ENCODE measurements around the gene LTBP3. TPM values are rescaled to one million over a fixed set of nuclear protein-coding genes. Genes with fewer than 3 reads are reported as not detected.

Gene LTBP3
- total and polyA plus RNA-seq, 2 of the 4 experiments (the other 2 are of a cell fraction), result 6.6 to 145 TPM

DNA sequence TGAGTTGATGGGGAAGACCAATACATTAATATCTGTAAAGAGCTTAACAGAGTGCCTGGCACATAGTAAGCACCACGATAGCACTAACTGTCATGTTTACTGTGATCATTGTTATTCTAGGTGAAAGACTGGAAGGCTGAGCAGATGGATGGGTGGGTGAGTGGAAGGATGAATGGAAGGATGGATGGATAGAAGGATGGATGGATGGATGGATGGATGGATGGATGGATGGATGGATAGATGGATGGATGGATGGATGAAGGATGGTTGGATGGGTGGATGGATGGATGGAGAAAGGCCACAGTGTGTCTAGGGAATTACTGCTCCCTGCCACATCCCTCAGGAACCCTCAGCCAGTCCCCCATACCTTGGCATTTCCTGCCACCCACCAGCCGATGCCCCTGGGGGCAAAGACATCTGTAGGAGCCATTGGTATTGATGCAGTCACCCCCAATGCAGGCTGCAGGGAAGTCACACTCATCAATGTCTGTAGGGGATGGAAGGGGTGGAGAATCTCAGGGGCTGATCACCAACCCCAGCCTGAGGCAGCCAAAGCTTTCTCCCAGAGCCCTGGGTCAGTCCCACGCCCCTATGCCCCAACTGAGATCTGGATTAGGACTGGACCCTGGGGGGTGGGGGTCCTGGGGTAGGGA lies 15.3 kb downstream of the LTBP3 start:
- peaks cover 4% of the 10 kb centered on the region; the same call in 1 of the 2 replicates for H4K20me1 ChIP-seq (ENCODE audit: insufficient read depth, low read length)
- no peak overlapping the region for H2BK15ac ChIP-seq (ENCODE audit: low read depth, low read length)
- no peak overlapping the region for H3K14ac ChIP-seq (replicated peaks; ENCODE audit: low read depth, low read length)
- H2BK120ac ChIP-seq (ENCODE audit: low read depth, low read length), result no peak overlapping the region
- no peak overlapping the region for H2AK5ac ChIP-seq (ENCODE audit: low read depth, low read length)
- in situ Hi-C loops (cut with MboI; ENCODE audit: low sequenced_read_pairs), result no loop called here
- no peaks in the 10 kb centered on the region; the same call in 1 of the 2 replicates for H3K9me1 ChIP-seq (ENCODE audit: insufficient read depth, low read length)
- H3K4ac ChIP-seq (ENCODE audit: low read depth, low read length), result no peak overlapping the region
- H4K8ac ChIP-seq (ENCODE audit: low read depth in 2 of 2, low read length in 2 of 2), result no peak overlapping the region
- 88% methylated on average over 1 of the region's 3 CpGs; no CpG with 5 or more reads in 1 of the 2 experiments for whole genome bisulfite sequencing, 2 experiments (ENCODE audit: extremely low coverage in 2 of 2, insufficient read length in 1 of 2)
- peaks cover 38% of the 10 kb centered on the region; the same call in 1 of the 2 replicates for H3K36me3 ChIP-seq (ENCODE audit: control insufficient read depth, insufficient read depth, low read length)
- ChIA-PET POLR2A (ENCODE audit: unreplicated experiment) (no interaction called here), CTCF (no interaction called here)
- no peaks in the 10 kb centered on the region for H3K27me3 ChIP-seq (ENCODE audit: control insufficient read depth, insufficient read depth, low read length)
- no peak overlapping the region for H2AK9ac ChIP-seq (replicated peaks; ENCODE audit: low read depth, low read length, poor library complexity)
- H3K9ac ChIP-seq (ENCODE audit: low read depth, low read length), result no peak overlapping the region
- H3K18ac ChIP-seq (ENCODE audit: low read depth, low read length), result no peak overlapping the region
- BruUV-seq (replicated peaks), result no TSS peak
- H2BK5ac ChIP-seq (ENCODE audit: low read depth, low read length, poor library complexity, severe bottlenecking), result no peak overlapping the region
- no peak overlapping the region for H2BK20ac ChIP-seq (ENCODE audit: low read depth, low read length)
- H3K56ac ChIP-seq (ENCODE audit: extremely low read depth, insufficient read depth, low read length), result no peak overlapping the region
- no peak overlapping the region for H4K91ac ChIP-seq (ENCODE audit: insufficient read depth, low read depth, low read length)
- dilution Hi-C loops (cut with HindIII; ENCODE audit: low sequenced_read_pairs, unreplicated experiment), result no loop called here
- no peak overlapping the region for H4K5ac ChIP-seq (ENCODE audit: low read depth, low read length)
- peaks cover 3 to 4% of the 10 kb centered on the region in 2 experiments; a peak in 2 of 4 replicates for H3K79me1 ChIP-seq (ENCODE audit: low read depth in 1 of 2, low read length in 2 of 2)
- no peaks in the 10 kb centered on the region for H3K9me3 ChIP-seq (ENCODE audit: control insufficient read depth, insufficient read depth, low read length)
- H3K4me2 ChIP-seq (ENCODE audit: low read depth, low read length), result no peak overlapping the region
- no peak overlapping the region for H3K27ac ChIP-seq (ENCODE audit: insufficient read depth, low read length)
- ATAC-seq (ENCODE audit: low read depth) (no peak), DNase-seq (no peak)
- no peak overlapping the region for H3K23ac ChIP-seq (ENCODE audit: low read depth, low read length)
- no peak overlapping the region for H3K4me3 ChIP-seq (ENCODE audit: insufficient read depth, low read depth, low read length)
- TF ChIP-seq MXI1 (IDR thresholded peaks at IDR 0.05; ENCODE audit: borderline replicate concordance, low read depth, low read length), result no peak
- intact Hi-C loops (cut with micrococcal nuclease), result no loop called here
- H2AFZ ChIP-seq (replicated peaks; ENCODE audit: low read length, poor library complexity), result no peak overlapping the region
- peaks cover 5% of the 10 kb centered on the region; the same call in 1 of the 2 replicates for H3K4me1 ChIP-seq (ENCODE audit: control insufficient read depth, insufficient read depth, low read length)

All from IMR-90 (cell line).